Keratinocyte (primary cell): ENCODE data around the gene TTF1. TPM values are rescaled to one million over a fixed set of nuclear protein-coding genes. Genes with fewer than 3 reads are reported as not detected.
"Not testable (repeated sequence)": the region's sequence is repeated elsewhere in the genome, so short reads cannot be mapped to it uniquely, and the experiment has no call there.

Experiments used
- DNase-seq: peaks from one replicate; pipeline ENCODE4 v3.0.0-alpha.2; 2011; ENCODE audit warnings: low read depth, missing footprints, low spot score
- FAIRE-seq: peaks from 2 replicates; lab custom pipeline; 2011; peaks lifted over from hg19 to GRCh38; lab: Jason Lieb, UNC
- H2AFZ ChIP-seq: 2 replicates; pipeline ENCODE4 v1.6.0; 2012; ENCODE audit warnings: low read length, control low read depth, inconsistent platforms; ENCODE audit not compliant: control insufficient read depth
- H3K27ac ChIP-seq: 2 replicates; pipeline ENCODE4 v1.5.1; 2011; ENCODE audit warnings: low read length; ENCODE audit not compliant: control insufficient read depth, insufficient read depth
- H3K27me3 ChIP-seq: 3 replicates; pipeline ENCODE4 v1.6.0; 2011; ENCODE audit warnings: low read length; ENCODE audit not compliant: control insufficient read depth, insufficient read depth; ENCODE audit errors: extremely low read depth
- H3K36me3 ChIP-seq, 2 experiments: 2 replicates in 1 of 2; 3 replicates in 1 of 2; pipeline ENCODE4 v1.5.1; 2011; ENCODE audit warnings: low read length in 2 of 2, mild to moderate bottlenecking in 1 of 2; ENCODE audit not compliant: control insufficient read depth in 2 of 2, insufficient read depth in 2 of 2; ENCODE audit errors: extremely low read depth in 1 of 2
- H3K4me1 ChIP-seq: 3 replicates; pipeline ENCODE4 v1.5.1; 2011; ENCODE audit warnings: low read length; ENCODE audit not compliant: control insufficient read depth, insufficient read depth; ENCODE audit errors: extremely low read depth
- H3K4me2 ChIP-seq: 3 replicates; pipeline ENCODE4 v1.6.0; 2011; ENCODE audit warnings: low read depth, low read length; ENCODE audit not compliant: control insufficient read depth, insufficient read depth; ENCODE audit errors: extremely low read depth
- H3K4me3 ChIP-seq, 3 experiments: fragments of 200-600 bp in 1 of 3; sonication (generic) in 1 of 3; 2 replicates in 2 of 3; 3 replicates in 1 of 3; pipeline ENCODE4 v1.5.1; 2011 to 2016; ENCODE audit warnings: low read length in 3 of 3, mild to moderate bottlenecking in 3 of 3, control low read depth in 2 of 3, inconsistent platforms in 1 of 3, low read depth in 1 of 3, mixed read lengths in 1 of 3, mixed run types in 1 of 3, moderate library complexity in 1 of 3; ENCODE audit not compliant: control insufficient read depth in 2 of 3, insufficient read depth in 2 of 3; ENCODE audit errors: extremely low read depth in 1 of 3
- H3K79me2 ChIP-seq: 2 replicates; pipeline ENCODE4 v1.6.0; 2012; ENCODE audit warnings: low read length; ENCODE audit not compliant: control insufficient read depth, insufficient read depth
- H3K9ac ChIP-seq: 3 replicates; pipeline ENCODE4 v1.6.0; 2011; ENCODE audit warnings: low read length; ENCODE audit not compliant: control insufficient read depth, insufficient read depth; ENCODE audit errors: extremely low read depth
- H3K9me1 ChIP-seq: 3 replicates; pipeline ENCODE4 v1.6.0; 2011; ENCODE audit warnings: low read length; ENCODE audit not compliant: control insufficient read depth, insufficient read depth; ENCODE audit errors: extremely low read depth
- H3K9me3 ChIP-seq: 2 replicates; pipeline ENCODE4 v1.5.1; 2012; ENCODE audit warnings: low read depth, low read length; ENCODE audit not compliant: control insufficient read depth
- H4K20me1 ChIP-seq: 3 replicates; pipeline ENCODE4 v1.6.0; 2011; ENCODE audit warnings: low read length; ENCODE audit not compliant: control insufficient read depth, insufficient read depth; ENCODE audit errors: extremely low read depth
- EZH2 ChIP-seq: IDR thresholded peaks from one replicate; pipeline ENCODE4 v1.6.1; 2012; ENCODE audit warnings: inconsistent platforms, mild to moderate bottlenecking, low read length, moderate library complexity
- dilution Hi-C: fragments of 300-500 bp; cut with MboI; formaldehyde crosslinking; loops from one replicate; pipeline ENCODE4 v1.7.0; 2020; ENCODE audit warnings: low sequenced_read_pairs; ENCODE audit not compliant: extremely low pct_ligation_motif_present
- polyA plus RNA-seq, 5 experiments: library from polyadenylated mRNA; depleted of rRNA in 3 of 5; stranded (reverse) in 3 of 5; stranded (forward) in 1 of 5; unstranded in 1 of 5; fragments of >200 nt; gene quantifications; 1 replicate in 1 of 5; 2 replicates in 3 of 5; 3 replicates in 1 of 5; pipeline versions ENCODE4 v1.2.1 to v1.2.3, GENCODE V29; 2011 to 2012; ENCODE audit warnings: missing spikeins in 2 of 5, low read depth in 1 of 5, low replicate concordance in 1 of 5
- TF ChIP-seq, protein P1 (sequence below), 3 experiments: IDR thresholded peaks in 1 of 3; conservative IDR thresholded peaks in 1 of 3; optimal IDR thresholded peaks in 1 of 3; 2 replicates in 2 of 3; 3 replicates in 1 of 3; pipeline versions ENCODE3 to v1.5.1; 2011; ENCODE audit warnings: low read length in 3 of 3, mild to moderate bottlenecking in 3 of 3, moderate library complexity in 2 of 3, control low read depth in 1 of 3, inconsistent platforms in 1 of 3; ENCODE audit not compliant: insufficient read depth in 2 of 3; ENCODE audit errors: extremely low read depth in 1 of 3

The TTF1 gene
- polyA plus RNA-seq, 1 donor (not counting 4 experiments of a cell fraction or from before 2014, with no cell fraction given) = 7.2 TPM

DNA sequence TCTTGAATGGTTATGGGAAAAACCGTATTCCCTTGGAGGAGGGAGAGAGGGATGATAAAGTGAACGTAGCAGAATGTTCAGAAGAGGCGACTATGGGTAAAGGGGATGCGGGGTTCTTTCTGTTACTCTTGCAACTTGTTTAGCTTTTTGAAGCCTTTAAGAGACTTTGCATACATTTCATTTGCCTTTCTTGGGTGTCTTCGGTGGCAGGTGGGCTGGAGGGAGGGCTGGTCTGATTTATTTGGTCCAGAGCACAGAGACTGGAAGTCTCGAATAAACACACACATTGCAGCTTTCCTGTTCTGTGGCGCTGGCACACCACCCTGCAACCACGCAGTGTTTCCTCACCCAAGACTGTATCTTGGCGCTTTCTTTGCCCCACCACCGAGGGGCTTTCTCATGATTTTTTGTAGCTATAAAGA, 23.2 kb downstream of the TTF1 start:
- dilution Hi-C loops = no loop called here
- Histone ChIP-seq H3K9me1 (no peaks in the 10 kb centered on the region), H3K27me3 (no peaks in the 10 kb centered on the region), H3K4me2 (no peak overlapping the region), H3K79me2 (no peaks in the 10 kb centered on the region), H4K20me1 (no peaks in the 10 kb centered on the region), H3K36me3 (peaks cover 18 to 24% of the 10 kb centered on the region in 2 experiments), H3K4me3 (no peak overlapping the region), H3K9ac (no peak overlapping the region), H3K9me3 (no peaks in the 10 kb centered on the region), H3K4me1 (no peaks in the 10 kb centered on the region), H2AFZ (no peak overlapping the region), H3K27ac (no peak overlapping the region)
- DNase-seq = no peak
- TF ChIP-seq EZH2 = no peak
- TF ChIP-seq, protein P1, sequence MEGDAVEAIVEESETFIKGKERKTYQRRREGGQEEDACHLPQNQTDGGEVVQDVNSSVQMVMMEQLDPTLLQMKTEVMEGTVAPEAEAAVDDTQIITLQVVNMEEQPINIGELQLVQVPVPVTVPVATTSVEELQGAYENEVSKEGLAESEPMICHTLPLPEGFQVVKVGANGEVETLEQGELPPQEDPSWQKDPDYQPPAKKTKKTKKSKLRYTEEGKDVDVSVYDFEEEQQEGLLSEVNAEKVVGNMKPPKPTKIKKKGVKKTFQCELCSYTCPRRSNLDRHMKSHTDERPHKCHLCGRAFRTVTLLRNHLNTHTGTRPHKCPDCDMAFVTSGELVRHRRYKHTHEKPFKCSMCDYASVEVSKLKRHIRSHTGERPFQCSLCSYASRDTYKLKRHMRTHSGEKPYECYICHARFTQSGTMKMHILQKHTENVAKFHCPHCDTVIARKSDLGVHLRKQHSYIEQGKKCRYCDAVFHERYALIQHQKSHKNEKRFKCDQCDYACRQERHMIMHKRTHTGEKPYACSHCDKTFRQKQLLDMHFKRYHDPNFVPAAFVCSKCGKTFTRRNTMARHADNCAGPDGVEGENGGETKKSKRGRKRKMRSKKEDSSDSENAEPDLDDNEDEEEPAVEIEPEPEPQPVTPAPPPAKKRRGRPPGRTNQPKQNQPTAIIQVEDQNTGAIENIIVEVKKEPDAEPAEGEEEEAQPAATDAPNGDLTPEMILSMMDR (optimal IDR thresholded peaks at IDR 0.05 in 1 of 3, IDR thresholded peaks at IDR 0.05 in 1 of 3, conservative IDR thresholded peaks at IDR 0.05 in 1 of 3; ENCODE audit: extremely low read depth in 1 of 3, insufficient read depth in 2 of 3, low read length in 3 of 3) = no peak
- FAIRE-seq = no peak

DNA sequence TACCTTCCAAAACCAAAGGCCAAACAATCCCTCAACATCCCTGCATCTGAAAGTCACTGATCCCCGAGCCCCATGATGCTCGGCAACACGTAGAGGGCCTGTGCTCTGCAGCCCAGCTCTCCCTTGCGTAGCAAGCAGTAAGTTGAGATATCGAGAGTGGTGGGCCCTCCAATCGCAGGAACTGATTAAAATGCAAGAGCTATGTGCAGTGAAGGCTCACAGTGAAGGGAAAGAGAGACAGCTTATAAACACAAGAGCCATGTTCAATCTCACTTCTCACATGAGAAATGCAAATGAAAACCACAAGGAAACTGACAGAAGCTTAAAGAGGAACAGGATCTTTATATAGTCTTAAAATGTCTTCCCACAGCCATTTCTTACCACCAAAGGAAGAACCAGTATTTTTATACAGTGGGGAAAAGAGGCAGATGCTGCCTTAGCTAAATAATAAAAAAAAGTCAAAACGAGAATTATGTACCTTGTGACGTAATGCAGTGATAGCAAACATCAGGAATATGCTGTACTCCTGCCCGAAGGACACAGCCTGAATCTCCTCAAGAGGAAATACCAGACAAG, 24.6 kb downstream of the TTF1 start:
- Histone ChIP-seq H4K20me1 (no peaks in the 10 kb centered on the region), H3K4me2 (no peak overlapping the region), H3K4me1 (no peaks in the 10 kb centered on the region), H3K36me3 (peaks cover 13 to 29% of the 10 kb centered on the region in 2 experiments), H3K9me3 (peaks cover 2% of the 10 kb centered on the region), H3K9me1 (no peaks in the 10 kb centered on the region), H2AFZ (no peak overlapping the region), H3K4me3 (no peak overlapping the region), H3K27me3 (no peaks in the 10 kb centered on the region), H3K27ac (no peak overlapping the region), H3K9ac (no peak overlapping the region), H3K79me2 (no peaks in the 10 kb centered on the region)
- DNase-seq (no peak), FAIRE-seq (no peak)
- dilution Hi-C loops = no loop called here
- TF ChIP-seq, protein P1 (optimal IDR thresholded peaks at IDR 0.05 in 1 of 3, IDR thresholded peaks at IDR 0.05 in 1 of 3, conservative IDR thresholded peaks at IDR 0.05 in 1 of 3; ENCODE audit: extremely low read depth in 1 of 3, insufficient read depth in 2 of 3, low read length in 3 of 3) = no peak
- no peak for TF ChIP-seq EZH2

DNA sequence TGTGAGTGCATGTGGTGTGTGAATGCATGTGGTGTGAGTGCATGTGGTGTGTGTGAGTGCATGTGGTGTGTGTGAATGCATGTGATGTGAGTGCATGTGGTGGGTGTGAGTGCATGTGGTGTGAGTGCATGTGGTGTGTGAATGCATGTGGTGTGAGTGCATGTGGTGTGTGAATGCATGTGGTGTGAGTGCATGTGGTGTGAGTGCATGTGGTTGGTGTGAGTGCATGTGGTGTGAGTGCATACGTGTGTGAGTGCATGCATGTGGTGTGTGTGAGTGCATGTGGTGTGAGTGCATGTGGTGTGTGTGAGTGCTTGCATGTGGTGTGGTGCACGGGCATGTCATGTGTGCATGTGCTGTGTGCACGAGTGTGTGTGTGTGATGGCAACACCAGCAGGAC, 28.2 kb downstream of the TTF1 start:
- dilution Hi-C loops, H3K9me3 ChIP-seq, FAIRE-seq: not testable (repeated sequence)

GRCh38 chr9:132377769-132378168, 28.9 kb downstream of the TTF1 start:
- H3K27ac ChIP-seq, H4K20me1 ChIP-seq, DNase-seq, H3K79me2 ChIP-seq, H3K4me1 ChIP-seq, FAIRE-seq, H3K9ac ChIP-seq, H3K4me2 ChIP-seq, H3K9me1 ChIP-seq, dilution Hi-C loops, H3K9me3 ChIP-seq, H3K27me3 ChIP-seq, H3K4me3 ChIP-seq, H2AFZ ChIP-seq: not testable (repeated sequence)
- H3K36me3 ChIP-seq = peaks cover 12 to 20% of the 10 kb centered on the region in 2 experiments

More for the DNA sequence above, 28.2 kb downstream of the TTF1 start:
- H3K27me3 ChIP-seq, H3K4me2 ChIP-seq, DNase-seq, H3K9me1 ChIP-seq, H3K27ac ChIP-seq, H3K9ac ChIP-seq, H3K4me3 ChIP-seq, H2AFZ ChIP-seq, H3K4me1 ChIP-seq, H4K20me1 ChIP-seq, H3K79me2 ChIP-seq: not testable (repeated sequence)
- peaks cover 12 to 20% of the 10 kb centered on the region in 2 experiments for H3K36me3 ChIP-seq
